Lung (tissue), 12 donors: Measurements from ENCODE around the gene EXOC6. TPM values are rescaled to one million over a fixed set of nuclear protein-coding genes. Genes with fewer than 3 reads are reported as not detected.

Source experiments
- ATAC-seq: fragments of 200-7000 bp; cut with Tn5 transposase; one replicate; pipeline ENCODE4 v1.9.1; 2020; ENCODE audit warnings: moderate number of reproducible peaks; ENCODE audit not compliant: insufficient read depth, low FRiP score
- DNase-seq, 3 donors: peaks; one replicate each; pipeline ENCODE4 v3.0.0-alpha.2; 2013 to 2017
- H3K27ac ChIP-seq, 2 donors: one replicate each; pipeline ENCODE4 v1.5.1; 2013; ENCODE audit warnings: mild to moderate bottlenecking in 2 of 2, moderate library complexity in 2 of 2, control low read depth in 1 of 2, inconsistent platforms in 1 of 2, low read depth in 1 of 2, low read length in 1 of 2
- H3K27me3 ChIP-seq, 3 donors: one replicate each; pipeline ENCODE4 v1.5.1; 2013; ENCODE audit warnings: low read length in 2 of 3; ENCODE audit not compliant: control insufficient read depth in 3 of 3, insufficient read depth in 3 of 3
- H3K36me3 ChIP-seq, 4 donors: one replicate each; pipeline ENCODE4 v1.5.1; 2013; ENCODE audit warnings: low read length in 4 of 4, mild to moderate bottlenecking in 1 of 4, moderate library complexity in 1 of 4; ENCODE audit not compliant: control insufficient read depth in 4 of 4, insufficient read depth in 4 of 4
- H3K4me1 ChIP-seq, 5 donors: one replicate each; pipeline ENCODE4 v1.5.1; 2013; ENCODE audit warnings: low read length in 5 of 5, mild to moderate bottlenecking in 2 of 5, moderate library complexity in 1 of 5; ENCODE audit not compliant: control insufficient read depth in 5 of 5, insufficient read depth in 5 of 5
- H3K4me3 ChIP-seq: one replicate; pipeline ENCODE4 v1.5.1; 2013; ENCODE audit warnings: mild to moderate bottlenecking, control low read depth, moderate library complexity
- H3K9ac ChIP-seq, 2 donors: one replicate each; pipeline ENCODE4 v1.5.1; 2013; ENCODE audit warnings: low read length in 2 of 2, control low read depth in 1 of 2; ENCODE audit not compliant: insufficient read depth in 1 of 2
- H3K9me3 ChIP-seq, 4 donors: one replicate each; pipeline ENCODE4 v1.5.1; 2013; ENCODE audit warnings: low read length in 3 of 4, mild to moderate bottlenecking in 1 of 4, moderate library complexity in 1 of 4; ENCODE audit not compliant: control insufficient read depth in 4 of 4, insufficient read depth in 3 of 4
- CTCF ChIP-seq: IDR thresholded peaks from 2 replicates; pipeline ENCODE4 v1.5.1; 2012; ENCODE audit warnings: mild to moderate bottlenecking; ENCODE audit errors: control extremely low read depth, extremely low read depth
- WGBS, 2 donors: extraction: QIAGEN DNeasy Blood & Tissue Kit; methylation state at CpG; one replicate each; pipeline ENCODE4 v1.1.7; 2013; 5-methylcytosine and 5-hydroxymethylcytosine counted together
- polyA plus RNA-seq, 2 donors: library from polyadenylated mRNA; stranded (reverse); fragments of 200-250 nt; gene quantifications; one replicate each; pipeline ENCODE4 v1.2.1, GENCODE V29; 2013
- total RNA-seq, 2 donors: library from RNA; depleted of rRNA in 1 of 2; stranded (reverse); fragments of >200 nt in 1 of 2; gene quantifications; one replicate each; pipeline ENCODE4 v1.2.1, GENCODE V29; 2014 to 2021
- donor health status: control.
- donor health status: control.
- donor health status: Bipolar disorder and iron deficiency.
- donor health status: healthy.
- donor health status: DM: yes; HTN: yes; CAD: no.

The EXOC6 gene
- total and polyA plus RNA-seq, 4 donors: 8.6 to 40.1 (median 11.9) TPM

GRCh38 chr10:92844746-92845145 lies 3.6 kb upstream of the EXOC6 start:
- Histone ChIP-seq H3K27me3 (no peaks in the 10 kb centered on the region), H3K36me3 (no peaks in the 10 kb centered on the region), H3K27ac (no peak overlapping the region), H3K9ac (no peak overlapping the region), H3K4me1 (peaks cover 2 to 9% (median 4%) of the 10 kb centered on the region in 5 donors), H3K9me3 (no peaks in the 10 kb centered on the region), H3K4me3 (no peak overlapping the region)
- no peak for DNase-seq
- TF ChIP-seq CTCF: no peak
- no peak for ATAC-seq
- WGBS, 2 donors: 72 to 75% methylated on average over 3 of the region's 3 CpGs

GRCh38 chr10:92845921-92846320 lies 2.4 kb upstream of the EXOC6 start:
- H3K36me3 ChIP-seq: no peaks in the 10 kb centered on the region
- H3K9ac ChIP-seq: no peak overlapping the region
- no peaks in the 10 kb centered on the region for H3K27me3 ChIP-seq
- no peaks in the 10 kb centered on the region for H3K9me3 ChIP-seq
- no peak for TF ChIP-seq CTCF
- 25 to 62% methylated on average over 4 of the region's 4 CpGs for WGBS, 2 donors
- H3K27ac ChIP-seq: no peak overlapping the region
- H3K4me3 ChIP-seq: no peak overlapping the region
- ATAC-seq (no peak), DNase-seq (no peak)
- peaks cover 2 to 9% (median 4%) of the 10 kb centered on the region in 5 donors for H3K4me1 ChIP-seq

- Histone ChIP-seq H3K27ac (no peak overlapping the region), H3K4me1 (peaks cover 2 to 9% (median 4%) of the 10 kb centered on the region in 5 donors), H3K36me3 (no peaks in the 10 kb centered on the region), H3K4me3 (no peak overlapping the region), H3K9ac (no peak overlapping the region), H3K27me3 (no peaks in the 10 kb centered on the region), H3K9me3 (no peaks in the 10 kb centered on the region)
- 44 to 69% methylated on average over 3 of the region's 3 CpGs for WGBS, 2 donors
- no peak for TF ChIP-seq CTCF
- ATAC-seq: no peak
- no peak for DNase-seq
These were observed 2.0 kb upstream of the EXOC6 start for GRCh38 chr10:92846344-92846743.

- TF ChIP-seq CTCF: no peak
- H3K4me3 ChIP-seq: no peak overlapping the region
- no peaks in the 10 kb centered on the region for H3K27me3 ChIP-seq
- H3K27ac ChIP-seq: no peak overlapping the region
- DNase-seq: no peak
- H3K9ac ChIP-seq: no peak overlapping the region
- peaks cover 2 to 9% (median 4%) of the 10 kb centered on the region in 5 donors for H3K4me1 ChIP-seq
- H3K36me3 ChIP-seq: no peaks in the 10 kb centered on the region
- WGBS, 2 donors: 77 to 85% methylated on average over 2 of the region's 2 CpGs
- ATAC-seq: no peak
- no peaks in the 10 kb centered on the region for H3K9me3 ChIP-seq
These were observed 1.5 kb upstream of the EXOC6 start for GRCh38 chr10:92846854-92847201.
